HT1080 (cell line): ENCODE measurements around the gene SPG11. TPM values are rescaled to one million over a fixed set of nuclear protein-coding genes. Genes with fewer than 3 reads are reported as not detected.

ENCODE experiments used
- DNase-seq: peaks from one replicate; pipeline ENCODE4 v3.0.0-alpha.2; 2015; ENCODE audit warnings: low read depth
- total RNA-seq: library from RNA; depleted of rRNA; stranded (reverse); fragments of >200 nt; shearing (Covaris generic); gene quantifications from 2 replicates; pipeline ENCODE4 v1.2.3, GENCODE V29; 2014

Gene SPG11
- total RNA-seq, 1 experiment from 2014 or later: 24.5 TPM

GRCh38 chr15:44620081-44620480 is 43.4 kb downstream of the SPG11 start:
- DNase-seq: no peak

- DNase-seq: no peak
These were observed 46.5 kb downstream of the SPG11 start for GRCh38 chr15:44616974-44617373.

- no peak for DNase-seq
These were observed 56.7 kb downstream of the SPG11 start for GRCh38 chr15:44606740-44607139.

- DNase-seq: no peak
These were observed 60.3 kb downstream of the SPG11 start for GRCh38 chr15:44603126-44603525.

GRCh38 chr15:44598892-44599291 is 64.6 kb downstream of the SPG11 start:
- DNase-seq: no peak

- DNase-seq: no peak
These were observed 65.4 kb downstream of the SPG11 start for GRCh38 chr15:44598066-44598465.

- no peak for DNase-seq
These were observed 66.9 kb downstream of the SPG11 start for GRCh38 chr15:44596511-44597010.

GRCh38 chr15:44595656-44596510 is 67.6 kb downstream of the SPG11 start:
- no peak for DNase-seq

GRCh38 chr15:44595246-44595645 is 68.2 kb downstream of the SPG11 start:
- no peak for DNase-seq

GRCh38 chr15:44593042-44593736 is 70.3 kb downstream of the SPG11 start:
- peak; percentile 13 for DNase-seq

GRCh38 chr15:44591326-44591725 is 72.1 kb downstream of the SPG11 start:
- DNase-seq: no peak

GRCh38 chr15:44588541-44588940 is 74.9 kb downstream of the SPG11 start:
- no peak for DNase-seq

GRCh38 chr15:44585633-44586032 is 77.8 kb downstream of the SPG11 start:
- no peak for DNase-seq

GRCh38 chr15:44584162-44584749 is 79.2 kb downstream of the SPG11 start:
- peak; percentile 59 for DNase-seq

- DNase-seq: no peak
These were observed 83.4 kb downstream of the SPG11 start for GRCh38 chr15:44580105-44580504.

GRCh38 chr15:44574734-44575133 is 88.7 kb downstream of the SPG11 start:
- no peak for DNase-seq

GRCh38 chr15:44573386-44573785 is 90.1 kb downstream of the SPG11 start:
- DNase-seq: no peak

- no peak for DNase-seq
These were observed 93.1 kb downstream of the SPG11 start for GRCh38 chr15:44570361-44570760.

GRCh38 chr15:44569316-44569715 is 94.1 kb downstream of the SPG11 start:
- DNase-seq: no peak

- no peak for DNase-seq
These were observed 95.1 kb downstream of the SPG11 start for GRCh38 chr15:44568338-44568737.

- DNase-seq: no peak
These were observed 97.3 kb downstream of the SPG11 start for GRCh38 chr15:44566155-44566540.
